Measurements from ENCODE around the gene CDC73. TPM values are rescaled to one million over a fixed set of nuclear protein-coding genes. Genes with fewer than 3 reads are reported as not detected.
A peak's percentile ranks its signal among the peaks of the same experiment; 100 is the strongest.

CDC73 gene
- total RNA-seq, 5 donors from 2014 or later (not counting 1 experiment from before 2014, with no cell fraction given), result 54.1 to 64.4 (median 57.4) TPM

DNA sequence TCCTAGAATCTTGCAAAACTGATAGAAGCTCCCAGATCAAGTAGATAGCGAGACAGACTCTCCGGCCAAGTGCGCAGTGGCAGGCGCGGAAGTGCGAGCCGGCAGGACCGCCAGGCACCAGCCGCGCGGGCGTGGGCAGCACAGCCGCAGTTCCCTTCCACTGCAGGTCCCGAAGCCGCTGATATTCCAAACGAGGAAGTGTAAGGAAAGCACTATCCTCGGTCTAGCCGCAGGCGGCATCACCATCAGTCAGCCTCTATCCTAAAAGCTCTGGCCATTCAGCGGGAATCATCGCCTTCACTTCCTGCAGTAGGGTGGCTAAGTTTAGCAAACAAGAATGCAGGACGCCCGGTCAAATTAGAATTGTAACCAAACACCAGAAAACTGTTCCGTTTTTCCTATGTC lies 17.3 kb upstream of the CDC73 start:
- H3K4me1 ChIP-seq (ENCODE audit: control insufficient read depth in 1 of 2, extremely low read depth in 1 of 2, insufficient read depth in 2 of 2, low read length in 2 of 2), result peaks cover 7 to 8% of the 10 kb centered on the region in 2 experiments
- H3K27me3 Mint-ChIP-seq, result no peaks in the 10 kb centered on the region
- DNase-seq (peak in 5 of 35 experiments; percentile 5 to 31 (median 18)), ATAC-seq (replicated peaks in 1 of 4) (peak; percentile 31 to 41 (median 34))
- WGBS (ENCODE audit: insufficient coverage), result under 1% methylated on average over 19 of the region's 24 CpGs
- ChIA-PET CTCF (interaction anchor here (0.5 to 1.8 kb wide), 5 partner anchors 17 to 73 kb away, joined by 3 to 6 read pairs (median 5); partner anchors contain the start of genes CDC73 (in 1 of the 2), RO60 (in 1 of the 2) and UCHL5 (in 1 of the 2)), POLR2A (interaction anchor here (0.5 to 1.4 kb wide), 3 partner anchors 18 to 441 kb away, joined by 3 to 9 read pairs (median 4); no protein-coding TSS in a partner anchor)
- H3K4me3 Mint-ChIP-seq, result peak overlapping the region; percentile 89 to 92 (median 90)
- H3K4me3 ChIP-seq (ENCODE audit: control insufficient read depth in 1 of 2, extremely low read depth in 1 of 2, low read length in 1 of 2), result peak overlapping the region; percentile 75 to 93
- no peaks in the 10 kb centered on the region for H3K9me3 Mint-ChIP-seq
- H3K36me3 ChIP-seq (ENCODE audit: control insufficient read depth in 2 of 2, extremely low read depth in 1 of 2, insufficient read depth in 1 of 2, low read length in 1 of 2), result peaks cover 0 to 11% of the 10 kb centered on the region in 2 donors
- peak overlapping the region; percentile 67 to 74 for H3K27ac Mint-ChIP-seq
- peaks cover 15% of the 10 kb centered on the region for H3K36me3 Mint-ChIP-seq
- H3K9me3 ChIP-seq, result no peaks in the 10 kb centered on the region
- peaks cover 21 to 30% (median 25%) of the 10 kb centered on the region in 3 donors for H3K4me1 Mint-ChIP-seq
- no peaks in the 10 kb centered on the region for H3K27me3 ChIP-seq (replicated peaks in 1 of 2; ENCODE audit: control insufficient read depth in 2 of 2, extremely low read depth in 1 of 2, insufficient read depth in 2 of 2, low read length in 1 of 2)
- H3K27ac ChIP-seq (ENCODE audit: low read length), result peak overlapping the region; percentile 45

- Mint-ChIP-seq H3K4me1 (peaks cover 21 to 30% (median 25%) of the 10 kb centered on the region in 3 donors), H3K4me3 (peak within 1 kb of the TSS; percentile 89 to 92 (median 90)), H3K9me3 (no peaks in the 10 kb centered on the region), H3K27ac (peak within 1 kb of the TSS; percentile 67 to 74), H3K27me3 (no peaks in the 10 kb centered on the region), H3K36me3 (peaks cover 9% of the 10 kb centered on the region)
- WGBS (ENCODE audit: insufficient coverage), result under 1% methylated on average over 69 of the region's 73 CpGs
- peak within 1 kb of the TSS; percentile 45 for H3K27ac ChIP-seq (ENCODE audit: low read length)
- DNase-seq (peak; percentile 19 to 71 (median 44)), ATAC-seq (replicated peaks in 1 of 4) (peak; percentile 93 to 96 (median 94))
- peaks cover 0 to 5% of the 10 kb centered on the region in 2 donors for H3K36me3 ChIP-seq (ENCODE audit: control insufficient read depth in 2 of 2, extremely low read depth in 1 of 2, insufficient read depth in 1 of 2, low read length in 1 of 2)
- H3K9me3 ChIP-seq, result no peaks in the 10 kb centered on the region
- no peaks in the 10 kb centered on the region for H3K27me3 ChIP-seq (replicated peaks in 1 of 2; ENCODE audit: control insufficient read depth in 2 of 2, extremely low read depth in 1 of 2, insufficient read depth in 2 of 2, low read length in 1 of 2)
- ChIA-PET POLR2A (interaction anchor here (0.5 to 1.4 kb wide), 5 partner anchors 15 to 297 kb away, joined by 3 to 9 read pairs (median 5); no protein-coding TSS in a partner anchor), CTCF (interaction anchor here in 1 of 2 donors (0.9 to 1.8 kb wide), 4 partner anchors 16 to 46 kb away, joined by 3 to 6 read pairs (median 5); partner anchors contain the start of genes CDC73, RO60 and UCHL5)
- peak within 1 kb of the TSS; percentile 75 to 93 for H3K4me3 ChIP-seq (ENCODE audit: control insufficient read depth in 1 of 2, extremely low read depth in 1 of 2, low read length in 1 of 2)
- H3K4me1 ChIP-seq (ENCODE audit: control insufficient read depth in 1 of 2, extremely low read depth in 1 of 2, insufficient read depth in 2 of 2, low read length in 2 of 2), result peaks cover 7 to 8% of the 10 kb centered on the region in 2 experiments
Observed at GRCh38 chr1:193104907-193105820, 16.7 kb upstream of the CDC73 start, which contains the start of gene GLRX2. Gene GLRX2, minus strand, starts transcription at chr1:193105414. Its CDS starts 32 bp downstream, at chr1:193105382.

GRCh38 chr1:193105821-193106177 lies 16.0 kb upstream of the CDC73 start:
- Mint-ChIP-seq H3K27me3 (no peaks in the 10 kb centered on the region), H3K36me3 (peaks cover 3% of the 10 kb centered on the region), H3K27ac (peak overlapping the region; percentile 55 to 64), H3K4me1 (peaks cover 21 to 30% (median 25%) of the 10 kb centered on the region in 3 donors), H3K4me3 (peak overlapping the region; percentile 89 to 92 (median 90)), H3K9me3 (no peaks in the 10 kb centered on the region)
- ChIA-PET CTCF (no interaction called here), POLR2A (interaction anchor here (0.6 to 0.7 kb wide), 4 partner anchors 15 to 298 kb away, joined by 3 to 8 read pairs (median 4); no protein-coding TSS in a partner anchor)
- H3K27ac ChIP-seq (ENCODE audit: low read length), result no peak overlapping the region
- H3K36me3 ChIP-seq (ENCODE audit: control insufficient read depth in 2 of 2, extremely low read depth in 1 of 2, insufficient read depth in 1 of 2, low read length in 1 of 2), result no peaks in the 10 kb centered on the region
- no CpG with 5 or more reads among the region's 4 CpGs for WGBS (ENCODE audit: insufficient coverage)
- H3K9me3 ChIP-seq, result no peaks in the 10 kb centered on the region
- no peaks in the 10 kb centered on the region for H3K27me3 ChIP-seq (replicated peaks in 1 of 2; ENCODE audit: control insufficient read depth in 2 of 2, extremely low read depth in 1 of 2, insufficient read depth in 2 of 2, low read length in 1 of 2)
- DNase-seq, result no peak
- H3K4me1 ChIP-seq (ENCODE audit: control insufficient read depth in 1 of 2, extremely low read depth in 1 of 2, insufficient read depth in 2 of 2, low read length in 2 of 2), result peaks cover 7 to 8% of the 10 kb centered on the region in 2 experiments
- no peak for ATAC-seq (replicated peaks in 1 of 4)
- H3K4me3 ChIP-seq (ENCODE audit: control insufficient read depth in 1 of 2, extremely low read depth in 1 of 2, low read length in 1 of 2), result peak overlapping the region; percentile 49 to 75

GRCh38 chr1:193108471-193108870 lies 13.4 kb upstream of the CDC73 start:
- no peak overlapping the region for H3K4me3 ChIP-seq (ENCODE audit: control insufficient read depth in 1 of 2, extremely low read depth in 1 of 2, low read length in 1 of 2)
- no peaks in the 10 kb centered on the region for H3K9me3 Mint-ChIP-seq
- H3K36me3 ChIP-seq (ENCODE audit: control insufficient read depth in 2 of 2, extremely low read depth in 1 of 2, insufficient read depth in 1 of 2, low read length in 1 of 2), result no peaks in the 10 kb centered on the region
- WGBS (ENCODE audit: insufficient coverage), result 88% methylated on average over 1 of the region's 3 CpGs
- peaks cover 7 to 8% of the 10 kb centered on the region in 2 experiments for H3K4me1 ChIP-seq (ENCODE audit: control insufficient read depth in 1 of 2, extremely low read depth in 1 of 2, insufficient read depth in 2 of 2, low read length in 2 of 2)
- H3K27me3 Mint-ChIP-seq, result no peaks in the 10 kb centered on the region
- no peak overlapping the region for H3K4me3 Mint-ChIP-seq
- H3K27ac ChIP-seq (ENCODE audit: low read length), result no peak overlapping the region
- no peaks in the 10 kb centered on the region for H3K36me3 Mint-ChIP-seq
- no peaks in the 10 kb centered on the region for H3K27me3 ChIP-seq (replicated peaks in 1 of 2; ENCODE audit: control insufficient read depth in 2 of 2, extremely low read depth in 1 of 2, insufficient read depth in 2 of 2, low read length in 1 of 2)
- ChIA-PET POLR2A (no interaction called here), CTCF (interaction anchor here in 1 of 2 donors (1.0 kb wide), 1 partner anchor 18 kb away, joined by 4 read pairs; no protein-coding TSS in a partner anchor)
- ATAC-seq (replicated peaks in 1 of 4) (no peak), DNase-seq (no peak)
- no peaks in the 10 kb centered on the region for H3K9me3 ChIP-seq
- peaks cover 9 to 17% (median 16%) of the 10 kb centered on the region in 3 donors for H3K4me1 Mint-ChIP-seq
- no peak overlapping the region for H3K27ac Mint-ChIP-seq

GRCh38 chr1:193109619-193110018 lies 12.2 kb upstream of the CDC73 start:
- no peak overlapping the region for H3K27ac Mint-ChIP-seq
- no peaks in the 10 kb centered on the region for H3K9me3 ChIP-seq
- H3K36me3 ChIP-seq (ENCODE audit: control insufficient read depth in 2 of 2, extremely low read depth in 1 of 2, insufficient read depth in 1 of 2, low read length in 1 of 2), result no peaks in the 10 kb centered on the region
- H3K27me3 ChIP-seq (replicated peaks in 1 of 2; ENCODE audit: control insufficient read depth in 2 of 2, extremely low read depth in 1 of 2, insufficient read depth in 2 of 2, low read length in 1 of 2), result no peaks in the 10 kb centered on the region
- DNase-seq (no peak), ATAC-seq (replicated peaks in 1 of 4) (no peak)
- no peak overlapping the region for H3K4me3 ChIP-seq (ENCODE audit: control insufficient read depth in 1 of 2, extremely low read depth in 1 of 2, low read length in 1 of 2)
- no CpG with 5 or more reads among the region's 1 CpG for WGBS (ENCODE audit: insufficient coverage)
- H3K4me1 Mint-ChIP-seq, result peaks cover 0 to 8% (median 7%) of the 10 kb centered on the region in 3 donors
- H3K36me3 Mint-ChIP-seq, result no peaks in the 10 kb centered on the region
- no peak overlapping the region for H3K27ac ChIP-seq (ENCODE audit: low read length)
- ChIA-PET POLR2A (interaction anchor here in 1 of 2 donors (0.6 kb wide), 1 partner anchor 9 kb away, joined by 4 read pairs; no protein-coding TSS in a partner anchor), CTCF (interaction anchor here in 1 of 2 donors (0.7 kb wide), 1 partner anchor 9 kb away, joined by 4 read pairs; no protein-coding TSS in a partner anchor)
- H3K4me1 ChIP-seq (ENCODE audit: control insufficient read depth in 1 of 2, extremely low read depth in 1 of 2, insufficient read depth in 2 of 2, low read length in 2 of 2), result no peaks in the 10 kb centered on the region
- H3K27me3 Mint-ChIP-seq, result no peaks in the 10 kb centered on the region
- H3K9me3 Mint-ChIP-seq, result no peaks in the 10 kb centered on the region
- no peak overlapping the region for H3K4me3 Mint-ChIP-seq

GRCh38 chr1:193110246-193110645 lies 11.6 kb upstream of the CDC73 start:
- Histone ChIP-seq H3K27me3 (replicated peaks in 1 of 2; ENCODE audit: control insufficient read depth in 2 of 2, extremely low read depth in 1 of 2, insufficient read depth in 2 of 2, low read length in 1 of 2) (no peaks in the 10 kb centered on the region), H3K36me3 (ENCODE audit: control insufficient read depth in 2 of 2, extremely low read depth in 1 of 2, insufficient read depth in 1 of 2, low read length in 1 of 2) (no peaks in the 10 kb centered on the region), H3K27ac (ENCODE audit: low read length) (no peak overlapping the region), H3K4me3 (ENCODE audit: control insufficient read depth in 1 of 2, extremely low read depth in 1 of 2, low read length in 1 of 2) (no peak overlapping the region), H3K4me1 (ENCODE audit: control insufficient read depth in 1 of 2, extremely low read depth in 1 of 2, insufficient read depth in 2 of 2, low read length in 2 of 2) (no peaks in the 10 kb centered on the region), H3K9me3 (no peaks in the 10 kb centered on the region)
- Mint-ChIP-seq H3K9me3 (no peaks in the 10 kb centered on the region), H3K27me3 (no peaks in the 10 kb centered on the region), H3K27ac (no peak overlapping the region), H3K4me3 (no peak overlapping the region), H3K36me3 (no peaks in the 10 kb centered on the region), H3K4me1 (peaks cover 0 to 5% (median 5%) of the 10 kb centered on the region in 3 donors)
- POLR2A ChIA-PET, result interaction anchor here (0.6 kb wide), 3 partner anchors 8 to 500 kb away, joined by 3 to 4 read pairs (median 3); no protein-coding TSS in a partner anchor
- ATAC-seq (replicated peaks in 1 of 4) (no peak), DNase-seq (no peak)
- WGBS (ENCODE audit: insufficient coverage), result no CpG with 5 or more reads among the region's 1 CpG
- CTCF ChIA-PET, result no interaction called here
